ENCODE measurements around the gene RNF34. TPM values are rescaled to one million over a fixed set of nuclear protein-coding genes. Genes with fewer than 3 reads are reported as not detected.

Gene RNF34
- total RNA-seq, 1 experiment from 2014 or later: 53.6 TPM

GRCh38 chr12:121399391-121400331, at the start of gene RNF34 (continued):
- TF ChIP-seq, protein P1, sequence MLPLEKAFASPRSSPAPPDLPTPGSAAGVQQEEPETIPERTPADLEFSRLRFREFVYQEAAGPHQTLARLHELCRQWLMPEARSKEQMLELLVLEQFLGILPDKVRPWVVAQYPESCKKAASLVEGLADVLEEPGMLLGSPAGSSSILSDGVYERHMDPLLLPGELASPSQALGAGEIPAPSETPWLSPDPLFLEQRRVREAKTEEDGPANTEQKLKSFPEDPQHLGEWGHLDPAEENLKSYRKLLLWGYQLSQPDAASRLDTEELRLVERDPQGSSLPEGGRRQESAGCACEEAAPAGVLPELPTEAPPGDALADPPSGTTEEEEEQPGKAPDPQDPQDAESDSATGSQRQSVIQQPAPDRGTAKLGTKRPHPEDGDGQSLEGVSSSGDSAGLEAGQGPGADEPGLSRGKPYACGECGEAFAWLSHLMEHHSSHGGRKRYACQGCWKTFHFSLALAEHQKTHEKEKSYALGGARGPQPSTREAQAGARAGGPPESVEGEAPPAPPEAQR (CRISPR knock-in tag; IDR thresholded peaks at IDR 0.05): no peak
- TF ChIP-seq RELA (CRISPR knock-in tag; IDR thresholded peaks at IDR 0.05; ENCODE audit: borderline replicate concordance) (0 out of 2 replicates have a peak, but pooled peaks have one; percentile 4), STAT6 (CRISPR knock-in tag; conservative IDR thresholded peaks at IDR 0.05; ENCODE audit: low read depth) (no peak), HMGA2 (CRISPR knock-in tag; IDR thresholded peaks at IDR 0.05) (no peak), GRHL2 (CRISPR knock-in tag; IDR thresholded peaks at IDR 0.05; ENCODE audit: insufficient replicate concordance, severe bottlenecking) (no peak), ELF4 (CRISPR knock-in tag; IDR thresholded peaks at IDR 0.05; ENCODE audit: low read depth) (no peak), JUN (CRISPR knock-in tag; IDR thresholded peaks at IDR 0.05) (no peak; the same call in 1 of the 2 replicates), KAT7 (CRISPR knock-in tag; IDR thresholded peaks at IDR 0.05; ENCODE audit: borderline replicate concordance) (peak; percentile 59; the same call in 1 of the 2 replicates), TEAD1 (CRISPR knock-in tag; IDR thresholded peaks at IDR 0.05) (peak; percentile 90), CREM (CRISPR knock-in tag; IDR thresholded peaks at IDR 0.05) (no peak), ZNF512 (CRISPR knock-in tag; IDR thresholded peaks at IDR 0.05; ENCODE audit: borderline replicate concordance) (0 out of 2 replicates have a peak, but pooled peaks have one; percentile 34), ZNF263 (CRISPR knock-in tag; IDR thresholded peaks at IDR 0.05; ENCODE audit: low read depth) (no peak; the same call in 1 of the 2 replicates), NR2C2 (CRISPR knock-in tag; IDR thresholded peaks at IDR 0.05) (no peak), AFF4 (CRISPR knock-in tag; IDR thresholded peaks at IDR 0.05; ENCODE audit: borderline replicate concordance) (no peak), ETV6 (CRISPR knock-in tag; IDR thresholded peaks at IDR 0.05) (peak; percentile 60; the same call in 1 of the 2 replicates), TP53 (CRISPR knock-in tag; IDR thresholded peaks at IDR 0.05) (no peak), NFE2L1 (CRISPR knock-in tag; IDR thresholded peaks at IDR 0.05) (no peak), E2F4 (CRISPR knock-in tag; IDR thresholded peaks at IDR 0.05; ENCODE audit: borderline replicate concordance, low read depth) (no peak), SP1 (CRISPR knock-in tag; conservative IDR thresholded peaks at IDR 0.05) (peak; percentile 100), CBFB (CRISPR knock-in tag; IDR thresholded peaks at IDR 0.05; ENCODE audit: low read depth) (no peak)
- TF ChIP-seq, protein P2, sequence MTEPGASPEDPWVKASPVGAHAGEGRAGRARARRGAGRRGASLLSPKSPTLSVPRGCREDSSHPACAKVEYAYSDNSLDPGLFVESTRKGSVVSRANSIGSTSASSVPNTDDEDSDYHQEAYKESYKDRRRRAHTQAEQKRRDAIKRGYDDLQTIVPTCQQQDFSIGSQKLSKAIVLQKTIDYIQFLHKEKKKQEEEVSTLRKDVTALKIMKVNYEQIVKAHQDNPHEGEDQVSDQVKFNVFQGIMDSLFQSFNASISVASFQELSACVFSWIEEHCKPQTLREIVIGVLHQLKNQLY (CRISPR knock-in tag; IDR thresholded peaks at IDR 0.05): no peak
- TF ChIP-seq, protein P3, sequence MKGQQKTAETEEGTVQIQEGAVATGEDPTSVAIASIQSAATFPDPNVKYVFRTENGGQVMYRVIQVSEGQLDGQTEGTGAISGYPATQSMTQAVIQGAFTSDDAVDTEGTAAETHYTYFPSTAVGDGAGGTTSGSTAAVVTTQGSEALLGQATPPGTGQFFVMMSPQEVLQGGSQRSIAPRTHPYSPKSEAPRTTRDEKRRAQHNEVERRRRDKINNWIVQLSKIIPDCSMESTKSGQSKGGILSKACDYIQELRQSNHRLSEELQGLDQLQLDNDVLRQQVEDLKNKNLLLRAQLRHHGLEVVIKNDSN (CRISPR knock-in tag; IDR thresholded peaks at IDR 0.05): peak; percentile 79
- TF ChIP-seq, protein P4, sequence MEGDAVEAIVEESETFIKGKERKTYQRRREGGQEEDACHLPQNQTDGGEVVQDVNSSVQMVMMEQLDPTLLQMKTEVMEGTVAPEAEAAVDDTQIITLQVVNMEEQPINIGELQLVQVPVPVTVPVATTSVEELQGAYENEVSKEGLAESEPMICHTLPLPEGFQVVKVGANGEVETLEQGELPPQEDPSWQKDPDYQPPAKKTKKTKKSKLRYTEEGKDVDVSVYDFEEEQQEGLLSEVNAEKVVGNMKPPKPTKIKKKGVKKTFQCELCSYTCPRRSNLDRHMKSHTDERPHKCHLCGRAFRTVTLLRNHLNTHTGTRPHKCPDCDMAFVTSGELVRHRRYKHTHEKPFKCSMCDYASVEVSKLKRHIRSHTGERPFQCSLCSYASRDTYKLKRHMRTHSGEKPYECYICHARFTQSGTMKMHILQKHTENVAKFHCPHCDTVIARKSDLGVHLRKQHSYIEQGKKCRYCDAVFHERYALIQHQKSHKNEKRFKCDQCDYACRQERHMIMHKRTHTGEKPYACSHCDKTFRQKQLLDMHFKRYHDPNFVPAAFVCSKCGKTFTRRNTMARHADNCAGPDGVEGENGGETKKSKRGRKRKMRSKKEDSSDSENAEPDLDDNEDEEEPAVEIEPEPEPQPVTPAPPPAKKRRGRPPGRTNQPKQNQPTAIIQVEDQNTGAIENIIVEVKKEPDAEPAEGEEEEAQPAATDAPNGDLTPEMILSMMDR (IDR thresholded peaks at IDR 0.05): no peak

Data from WTC11 (cell line).